ENCODE results near the gene STK38. TPM values are rescaled to one million over a fixed set of nuclear protein-coding genes. Genes with fewer than 3 reads are reported as not detected.

The STK38 gene
- total RNA-seq, 5 donors from 2014 or later (not counting 1 experiment from before 2014, with no cell fraction given): 90.3 to 164 (median 152) TPM

GRCh38 chr6:36546308-36546919, 865 bp downstream of the STK38 start:
- H3K4me3 ChIP-seq (ENCODE audit: control insufficient read depth in 1 of 2, extremely low read depth in 1 of 2, low read length in 1 of 2): peak overlapping the region; percentile 67 to 88
- no peaks in the 10 kb centered on the region for H3K9me3 ChIP-seq
- ChIA-PET CTCF (no interaction called here), POLR2A (interaction anchor here (0.6 to 1.7 kb wide), 6 partner anchors 25 to 1721 kb away, joined by 3 to 16 read pairs (median 3); no protein-coding TSS in a partner anchor)
- H3K27me3 ChIP-seq (replicated peaks in 1 of 2; ENCODE audit: control insufficient read depth in 2 of 2, extremely low read depth in 1 of 2, insufficient read depth in 2 of 2, low read length in 1 of 2): no peaks in the 10 kb centered on the region
- H3K36me3 ChIP-seq (ENCODE audit: control insufficient read depth in 2 of 2, extremely low read depth in 1 of 2, insufficient read depth in 1 of 2, low read length in 1 of 2): peaks cover 0 to 7% of the 10 kb centered on the region in 2 donors
- ATAC-seq (replicated peaks in 1 of 4) (peak; percentile 5 to 24 (median 16)), DNase-seq (peak in 17 of 35 experiments; percentile 3 to 52 (median 21))
- peak overlapping the region; percentile 99 to 100 (median 100) for H3K4me3 Mint-ChIP-seq
- peaks cover 42 to 60% (median 58%) of the 10 kb centered on the region in 3 donors for H3K4me1 Mint-ChIP-seq
- H3K36me3 Mint-ChIP-seq: peaks cover 12% of the 10 kb centered on the region
- H3K27me3 Mint-ChIP-seq: no peaks in the 10 kb centered on the region
- peaks cover 32 to 39% of the 10 kb centered on the region in 2 experiments for H3K4me1 ChIP-seq (ENCODE audit: control insufficient read depth in 1 of 2, extremely low read depth in 1 of 2, insufficient read depth in 2 of 2, low read length in 2 of 2)
- peak overlapping the region; percentile 81 for H3K27ac ChIP-seq (ENCODE audit: low read length)
- H3K27ac Mint-ChIP-seq: peak overlapping the region; percentile 100
- 0% methylated on average over 11 of the region's 15 CpGs for WGBS (ENCODE audit: insufficient coverage)
- no peaks in the 10 kb centered on the region for H3K9me3 Mint-ChIP-seq

GRCh38 chr6:36545767-36546307, 1.4 kb downstream of the STK38 start:
- ChIA-PET POLR2A (interaction anchor here (0.5 to 1.7 kb wide), 7 partner anchors 20 to 145 kb away, joined by 3 to 16 read pairs (median 6); no protein-coding TSS in a partner anchor), CTCF (no interaction called here)
- Mint-ChIP-seq H3K4me1 (peaks cover 47 to 66% (median 64%) of the 10 kb centered on the region in 3 donors), H3K9me3 (no peaks in the 10 kb centered on the region), H3K27ac (peak overlapping the region; percentile 100), H3K36me3 (peaks cover 15% of the 10 kb centered on the region), H3K27me3 (no peaks in the 10 kb centered on the region), H3K4me3 (peak overlapping the region; percentile 99 to 100 (median 100))
- Histone ChIP-seq H3K27ac (ENCODE audit: low read length) (peak overlapping the region; percentile 81), H3K36me3 (ENCODE audit: control insufficient read depth in 2 of 2, extremely low read depth in 1 of 2, insufficient read depth in 1 of 2, low read length in 1 of 2) (peaks cover 0 to 11% of the 10 kb centered on the region in 2 donors), H3K4me1 (ENCODE audit: control insufficient read depth in 1 of 2, extremely low read depth in 1 of 2, insufficient read depth in 2 of 2, low read length in 2 of 2) (peaks cover 37 to 44% of the 10 kb centered on the region in 2 experiments), H3K9me3 (no peaks in the 10 kb centered on the region), H3K4me3 (ENCODE audit: control insufficient read depth in 1 of 2, extremely low read depth in 1 of 2, low read length in 1 of 2) (peak overlapping the region; percentile 67 to 88), H3K27me3 (replicated peaks in 1 of 2; ENCODE audit: control insufficient read depth in 2 of 2, extremely low read depth in 1 of 2, insufficient read depth in 2 of 2, low read length in 1 of 2) (no peaks in the 10 kb centered on the region)
- ATAC-seq (replicated peaks in 1 of 4) (no peak), DNase-seq (no peak)
- 26% methylated on average over 2 of the region's 3 CpGs for WGBS (ENCODE audit: insufficient coverage)

GRCh38 chr6:36544228-36544627, 3.1 kb downstream of the STK38 start:
- CTCF ChIA-PET: interaction anchor here (0.6 to 1.1 kb wide), 4 partner anchors 15 to 71 kb away, joined by 3 to 4 read pairs (median 3); no protein-coding TSS in a partner anchor
- no CpG with 5 or more reads among the region's 1 CpG for WGBS (ENCODE audit: insufficient coverage)

GRCh38 chr6:36542041-36542440, 5.2 kb downstream of the STK38 start:
- H3K4me1 Mint-ChIP-seq: peaks cover 55 to 72% (median 66%) of the 10 kb centered on the region in 3 donors
- H3K9me3 Mint-ChIP-seq: no peaks in the 10 kb centered on the region
- Histone ChIP-seq H3K36me3 (ENCODE audit: control insufficient read depth in 2 of 2, extremely low read depth in 1 of 2, insufficient read depth in 1 of 2, low read length in 1 of 2) (peaks cover 8 to 41% of the 10 kb centered on the region in 2 donors), H3K27ac (ENCODE audit: low read length) (peak overlapping the region; percentile 25), H3K4me1 (ENCODE audit: control insufficient read depth in 1 of 2, extremely low read depth in 1 of 2, insufficient read depth in 2 of 2, low read length in 2 of 2) (peaks cover 45 to 64% of the 10 kb centered on the region in 2 experiments), H3K4me3 (ENCODE audit: control insufficient read depth in 1 of 2, extremely low read depth in 1 of 2, low read length in 1 of 2) (peak overlapping the region in 1 of 2 donors; percentile 29), H3K27me3 (replicated peaks in 1 of 2; ENCODE audit: control insufficient read depth in 2 of 2, extremely low read depth in 1 of 2, insufficient read depth in 2 of 2, low read length in 1 of 2) (no peaks in the 10 kb centered on the region), H3K9me3 (no peaks in the 10 kb centered on the region)
- ChIA-PET CTCF (no interaction called here), POLR2A (interaction anchor here in 1 of 2 donors (0.7 kb wide), 1 partner anchor 39 kb away, joined by 3 read pairs; no protein-coding TSS in a partner anchor)
- H3K4me3 Mint-ChIP-seq: peak overlapping the region; percentile 67 to 100 (median 68)
- no peak for DNase-seq
- no peaks in the 10 kb centered on the region for H3K27me3 Mint-ChIP-seq
- H3K36me3 Mint-ChIP-seq: peaks cover 42% of the 10 kb centered on the region
- WGBS (ENCODE audit: insufficient coverage): no CpG with 5 or more reads among the region's 2 CpGs
- peak overlapping the region; percentile 85 to 89 for H3K27ac Mint-ChIP-seq
- ATAC-seq (replicated peaks in 1 of 4): no peak

More at GRCh38 chr6:36544228-36544627, 3.1 kb downstream of the STK38 start:
- no peaks in the 10 kb centered on the region for H3K9me3 ChIP-seq
- peak overlapping the region; percentile 81 for H3K27ac ChIP-seq (ENCODE audit: low read length)
- H3K27me3 Mint-ChIP-seq: no peaks in the 10 kb centered on the region
- peaks cover 60 to 80% (median 71%) of the 10 kb centered on the region in 3 donors for H3K4me1 Mint-ChIP-seq
- peak overlapping the region; percentile 97 to 99 for H3K27ac Mint-ChIP-seq
- H3K27me3 ChIP-seq (replicated peaks in 1 of 2; ENCODE audit: control insufficient read depth in 2 of 2, extremely low read depth in 1 of 2, insufficient read depth in 2 of 2, low read length in 1 of 2): no peaks in the 10 kb centered on the region
- POLR2A ChIA-PET: interaction anchor here (0.6 to 1.6 kb wide), 13 partner anchors 11 to 99 kb away, joined by 3 to 13 read pairs (median 3); partner anchors contain the start of gene SRSF3 (in 1 of the 2)
- DNase-seq (peak; percentile 14 to 82 (median 67)), ATAC-seq (replicated peaks in 1 of 4) (peak; percentile 36 to 46 (median 42))
- H3K36me3 Mint-ChIP-seq: peaks cover 26% of the 10 kb centered on the region
- peaks cover 0 to 22% of the 10 kb centered on the region in 2 donors for H3K36me3 ChIP-seq (ENCODE audit: control insufficient read depth in 2 of 2, extremely low read depth in 1 of 2, insufficient read depth in 1 of 2, low read length in 1 of 2)
- H3K4me3 Mint-ChIP-seq: peak overlapping the region; percentile 99 to 100 (median 100)
- H3K4me3 ChIP-seq (ENCODE audit: control insufficient read depth in 1 of 2, extremely low read depth in 1 of 2, low read length in 1 of 2): peak overlapping the region; percentile 67 to 88
- no peaks in the 10 kb centered on the region for H3K9me3 Mint-ChIP-seq
- peaks cover 52 to 58% of the 10 kb centered on the region in 2 experiments for H3K4me1 ChIP-seq (ENCODE audit: control insufficient read depth in 1 of 2, extremely low read depth in 1 of 2, insufficient read depth in 2 of 2, low read length in 2 of 2)

- Histone ChIP-seq H3K4me3 (ENCODE audit: control insufficient read depth in 1 of 2, extremely low read depth in 1 of 2, low read length in 1 of 2) (peak overlapping the region in 1 of 2 donors; percentile 4), H3K4me1 (ENCODE audit: control insufficient read depth in 1 of 2, extremely low read depth in 1 of 2, insufficient read depth in 2 of 2, low read length in 2 of 2) (peaks cover 42 to 63% of the 10 kb centered on the region in 2 experiments)
- no CpG with 5 or more reads among the region's 4 CpGs for WGBS (ENCODE audit: insufficient coverage)
These were observed 7.3 kb downstream of the STK38 start for GRCh38 chr6:36539814-36540568.

More at GRCh38 chr6:36539814-36540568, 7.3 kb downstream of the STK38 start:
- POLR2A ChIA-PET: interaction anchor here (0.5 to 1.2 kb wide), 6 partner anchors 9 to 195 kb away, joined by 3 to 6 read pairs (median 5); no protein-coding TSS in a partner anchor
- DNase-seq (peak in 12 of 35 experiments; percentile 10 to 62 (median 26)), ATAC-seq (replicated peaks in 1 of 4) (peak; percentile 68 to 86 (median 76))
- peak overlapping the region; percentile 85 to 89 for H3K27ac Mint-ChIP-seq
- H3K36me3 ChIP-seq (ENCODE audit: control insufficient read depth in 2 of 2, extremely low read depth in 1 of 2, insufficient read depth in 1 of 2, low read length in 1 of 2): peaks cover 12 to 51% of the 10 kb centered on the region in 2 donors
- no peaks in the 10 kb centered on the region for H3K27me3 Mint-ChIP-seq
- CTCF ChIA-PET: interaction anchor here in 1 of 2 donors (0.5 to 0.6 kb wide), 2 partner anchors 61 to 75 kb away, joined by 3 to 8 read pairs; no protein-coding TSS in a partner anchor
- H3K36me3 Mint-ChIP-seq: peaks cover 57% of the 10 kb centered on the region
- H3K27me3 ChIP-seq (replicated peaks in 1 of 2; ENCODE audit: control insufficient read depth in 2 of 2, extremely low read depth in 1 of 2, insufficient read depth in 2 of 2, low read length in 1 of 2): no peaks in the 10 kb centered on the region
- H3K9me3 Mint-ChIP-seq: no peaks in the 10 kb centered on the region
- peaks cover 71 to 80% (median 77%) of the 10 kb centered on the region in 3 donors for H3K4me1 Mint-ChIP-seq
- no peaks in the 10 kb centered on the region for H3K9me3 ChIP-seq
- peak overlapping the region; percentile 79 for H3K27ac ChIP-seq (ENCODE audit: low read length)
- H3K4me3 Mint-ChIP-seq: peak overlapping the region; percentile 62 to 100 (median 67)

All from T-cell (primary cell).